Measurements from ENCODE around the gene SPATA17. TPM values are rescaled to one million over a fixed set of nuclear protein-coding genes. Genes with fewer than 3 reads are reported as not detected.
A peak's percentile ranks its signal among the peaks of the same experiment; 100 is the strongest.

Gene SPATA17
- total RNA-seq, 8 experiments from 2014 or later, result 1.1 to 26.1 (median 6.4) TPM

- in situ Hi-C loops (cut with MboI; ENCODE audit: low pct_unique_long_range_greater_than_20kb in 2 of 9, low sequenced_read_pairs in 9 of 9, unreplicated experiment in 9 of 9), result no loop called here
- H3K4me1 ChIP-seq (replicated peaks in 1 of 2), result peaks cover 0 to 4% of the 10 kb centered on the region in 2 donors
- no peak overlapping the region for H3K27ac ChIP-seq
- 50 to 100% (median 83%) methylated on average over 1 to 2 of the region's 2 CpGs; no CpG with 5 or more reads in 1 of the 10 experiments for WGBS, 10 experiments
- ATAC-seq (replicated peaks in 6 of 8), result no peak
- no peak overlapping the region for H3K4me3 ChIP-seq
Measured at GRCh38 chr1:217907504-217907903, 276.4 kb downstream of the SPATA17 start.

- H3K4me3 ChIP-seq, result no peak overlapping the region
- no peak for ATAC-seq (replicated peaks in 6 of 8)
- in situ Hi-C loops (cut with MboI; ENCODE audit: low pct_unique_long_range_greater_than_20kb in 2 of 9, low sequenced_read_pairs in 9 of 9, unreplicated experiment in 9 of 9), result no loop called here
- WGBS, 10 experiments, result 17 to 75% (median 49%) methylated on average over 1 to 3 of the region's 3 CpGs; no CpG with 5 or more reads in 4 of the 10 experiments
- H3K4me1 ChIP-seq (replicated peaks in 1 of 2), result peaks cover 0 to 4% of the 10 kb centered on the region in 2 donors
- no peak overlapping the region for H3K27ac ChIP-seq
Measured at GRCh38 chr1:217910203-217910602, 279.1 kb downstream of the SPATA17 start.

- H3K4me1 ChIP-seq (replicated peaks in 1 of 2), result peaks cover 0 to 4% of the 10 kb centered on the region in 2 donors
- H3K27ac ChIP-seq, result no peak overlapping the region
- H3K4me3 ChIP-seq, result no peak overlapping the region
- ATAC-seq (replicated peaks in 6 of 8), result no peak
- in situ Hi-C loops (cut with MboI; ENCODE audit: low pct_unique_long_range_greater_than_20kb in 2 of 9, low sequenced_read_pairs in 9 of 9, unreplicated experiment in 9 of 9), result no loop called here
- WGBS, 10 experiments, result 33 to 100% (median 95%) methylated on average over 2 to 3 of the region's 3 CpGs; no CpG with 5 or more reads in 4 of the 10 experiments
Measured at GRCh38 chr1:217910791-217911320, 279.7 kb downstream of the SPATA17 start.

GRCh38 chr1:217911908-217912307 is 280.8 kb downstream of the SPATA17 start:
- 20 to 100% (median 83%) methylated on average over 1 to 5 of the region's 8 CpGs; no CpG with 5 or more reads in 1 of the 10 experiments for WGBS, 10 experiments
- H3K27ac ChIP-seq, result no peak overlapping the region
- H3K4me1 ChIP-seq (replicated peaks in 1 of 2), result peaks cover 0 to 4% of the 10 kb centered on the region in 2 donors
- ATAC-seq (replicated peaks in 6 of 8), result no peak
- in situ Hi-C loops (cut with MboI; ENCODE audit: low pct_unique_long_range_greater_than_20kb in 2 of 9, low sequenced_read_pairs in 9 of 9, unreplicated experiment in 9 of 9), result no loop called here
- H3K4me3 ChIP-seq, result no peak overlapping the region

- 0 to 100% (median 63%) methylated on average over 2 to 11 of the region's 13 CpGs; no CpG with 5 or more reads in 1 of the 10 experiments for WGBS, 10 experiments
- in situ Hi-C loops (cut with MboI; ENCODE audit: low pct_unique_long_range_greater_than_20kb in 2 of 9, low sequenced_read_pairs in 9 of 9, unreplicated experiment in 9 of 9), result no loop called here
- Histone ChIP-seq H3K4me1 (replicated peaks in 1 of 2) (peaks cover 6 to 15% of the 10 kb centered on the region in 2 donors), H3K27ac (no peak overlapping the region), H3K4me3 (no peak overlapping the region)
- peak in 5 of 8 experiments; percentile 21 to 70 (median 64) for ATAC-seq (replicated peaks in 6 of 8)
Measured at GRCh38 chr1:217917281-217917887, 286.2 kb downstream of the SPATA17 start.

- ATAC-seq (replicated peaks in 6 of 8), result peak; percentile 25 to 79 (median 74)
- 0 to 70% (median 59%) methylated on average over 1 to 16 of the region's 18 CpGs; no CpG with 5 or more reads in 1 of the 10 experiments for WGBS, 10 experiments
- H3K4me1 ChIP-seq (replicated peaks in 1 of 2), result peaks cover 6 to 15% of the 10 kb centered on the region in 2 donors
- no peak overlapping the region for H3K27ac ChIP-seq
- in situ Hi-C loops (cut with MboI; ENCODE audit: low pct_unique_long_range_greater_than_20kb in 2 of 9, low sequenced_read_pairs in 9 of 9, unreplicated experiment in 9 of 9), result no loop called here
- no peak overlapping the region for H3K4me3 ChIP-seq
Measured at GRCh38 chr1:217919683-217920388, 288.7 kb downstream of the SPATA17 start.

Other genes starting within 250 kb of the SPATA17 start
- gene GPATCH2, start 254 bp upstream of the SPATA17 start, total RNA-seq, result 10 to 100 TPM; 19.5 to 33.7 (median 28.4) TPM